Fibroblast of lung (primary cell): ENCODE results near the gene CHN2. TPM values are rescaled to one million over a fixed set of nuclear protein-coding genes. Genes with fewer than 3 reads are reported as not detected.
A peak's percentile ranks its signal among the peaks of the same experiment; 100 is the strongest.

Experiments
- DNase-seq, 2 donors: peaks; one replicate each; pipeline versions ENCODE4 v3.0.0 to v3.0.0-alpha.2; 2010; ENCODE audit warnings: low read depth in 2 of 2
- H2AFZ ChIP-seq: 2 replicates; pipeline ENCODE4 v1.5.1; 2012; ENCODE audit warnings: low read length, control low read depth, inconsistent platforms
- H3K27ac ChIP-seq: 2 replicates; pipeline ENCODE4 v1.5.1; 2011; ENCODE audit warnings: low read length, control low read depth; ENCODE audit not compliant: insufficient read depth
- H3K27me3 ChIP-seq: 2 replicates; pipeline ENCODE4 v1.5.1; 2011; ENCODE audit warnings: mild to moderate bottlenecking, low read length; ENCODE audit not compliant: control insufficient read depth, insufficient read depth
- H3K36me3 ChIP-seq: 2 replicates; pipeline ENCODE4 v1.5.1; 2011; ENCODE audit warnings: low read length; ENCODE audit not compliant: control insufficient read depth, insufficient read depth
- H3K4me1 ChIP-seq: 2 replicates; pipeline ENCODE4 v1.5.1; 2011; ENCODE audit warnings: low read length; ENCODE audit not compliant: control insufficient read depth, insufficient read depth; ENCODE audit errors: extremely low read depth
- H3K4me2 ChIP-seq: 2 replicates; pipeline ENCODE4 v1.5.1; 2011; ENCODE audit warnings: low read length, control low read depth; ENCODE audit not compliant: insufficient read depth; ENCODE audit errors: extremely low read depth
- H3K4me3 ChIP-seq, 4 experiments: fragments of 200-600 bp in 1 of 4; sonication (generic) in 1 of 4; replicated peaks in 1 of 4; 2 replicates each; pipeline ENCODE4 v1.5.1; 2011 to 2016; ENCODE audit warnings: low read length in 4 of 4, low read depth in 3 of 4, mild to moderate bottlenecking in 3 of 4, control low read depth in 2 of 4, inconsistent platforms in 1 of 4, mixed read lengths in 1 of 4; ENCODE audit not compliant: insufficient read depth in 1 of 4; ENCODE audit errors: control extremely low read depth in 1 of 4
- H3K79me2 ChIP-seq: 2 replicates; pipeline ENCODE4 v1.5.1; 2012; ENCODE audit warnings: mild to moderate bottlenecking, low read length, inconsistent platforms; ENCODE audit not compliant: control insufficient read depth, insufficient read depth
- H3K9ac ChIP-seq: 2 replicates; pipeline ENCODE4 v1.5.1; 2011; ENCODE audit warnings: mild to moderate bottlenecking, low read length, control low read depth; ENCODE audit not compliant: insufficient read depth
- H3K9me3 ChIP-seq: 2 replicates; pipeline ENCODE4 v1.5.1; 2012; ENCODE audit warnings: low read depth, low read length; ENCODE audit not compliant: control insufficient read depth, insufficient read depth
- H4K20me1 ChIP-seq: 2 replicates; pipeline ENCODE4 v1.5.1; 2011; ENCODE audit warnings: low read length; ENCODE audit not compliant: control insufficient read depth, insufficient read depth; ENCODE audit errors: extremely low read depth
- CTCF ChIP-seq, 2 donors: IDR thresholded peaks in 1 of 2; conservative IDR thresholded peaks in 1 of 2; 1 replicate in 1 of 2; 2 replicates in 1 of 2; pipeline ENCODE4 v1.5.1; 2011 to 2012; ENCODE audit warnings: low read length in 2 of 2, control low read depth in 1 of 2, inconsistent platforms in 1 of 2, low read depth in 1 of 2, mild to moderate bottlenecking in 1 of 2
- EZH2 ChIP-seq: IDR thresholded peaks from 2 replicates; pipeline ENCODE4 v1.5.1; 2012; ENCODE audit warnings: low read length, control low read depth, mild to moderate bottlenecking; ENCODE audit errors: missing control alignments
- polyA plus RNA-seq, 2 donors: library from polyadenylated mRNA; depleted of rRNA in 1 of 2; stranded (reverse) in 1 of 2; unstranded in 1 of 2; fragments of >200 nt; gene quantifications; 2 replicates each; pipeline ENCODE4 v1.2.1, GENCODE V29; 2011 to 2012; ENCODE audit warnings: missing spikeins in 1 of 2
- total RNA-seq: library from RNA; depleted of rRNA; stranded (reverse); fragments of >200 nt; gene quantifications from 2 replicates; pipeline ENCODE4 v1.2.1, GENCODE V29; 2014

The CHN2 gene
- total and polyA plus RNA-seq, 2 donors (not counting 1 experiment from before 2014, with no cell fraction given), result 0.33 to 0.53 TPM

GRCh38 chr7:29457565-29458011, 263.0 kb downstream of the CHN2 start:
- Histone ChIP-seq H3K79me2 (no peaks in the 10 kb centered on the region), H3K4me2 (no peak overlapping the region), H3K4me3 (no peak overlapping the region), H3K27ac (no peak overlapping the region), H3K27me3 (no peaks in the 10 kb centered on the region), H3K9ac (no peak overlapping the region), H3K4me1 (no peaks in the 10 kb centered on the region), H3K36me3 (no peaks in the 10 kb centered on the region), H4K20me1 (no peaks in the 10 kb centered on the region), H3K9me3 (no peaks in the 10 kb centered on the region), H2AFZ (no peak overlapping the region)
- DNase-seq, result peak; percentile 45 to 47
- TF ChIP-seq EZH2, result no peak

- Histone ChIP-seq H3K4me3 (no peak overlapping the region), H3K9ac (no peak overlapping the region), H2AFZ (no peak overlapping the region), H3K36me3 (no peaks in the 10 kb centered on the region), H3K27ac (no peak overlapping the region), H3K9me3 (no peaks in the 10 kb centered on the region), H3K4me2 (no peak overlapping the region), H3K79me2 (no peaks in the 10 kb centered on the region), H3K27me3 (no peaks in the 10 kb centered on the region), H4K20me1 (no peaks in the 10 kb centered on the region), H3K4me1 (no peaks in the 10 kb centered on the region)
- TF ChIP-seq EZH2 (no peak), CTCF (conservative IDR thresholded peaks at IDR 0.05 in 1 of 2, IDR thresholded peaks at IDR 0.05 in 1 of 2; ENCODE audit: low read depth in 1 of 2, low read length in 2 of 2) (no peak)
- no peak for DNase-seq
These were observed 264.4 kb downstream of the CHN2 start for GRCh38 chr7:29458933-29459332.

- Histone ChIP-seq H3K27me3 (no peaks in the 10 kb centered on the region), H3K9me3 (no peaks in the 10 kb centered on the region), H3K4me2 (no peak overlapping the region), H3K4me3 (no peak overlapping the region), H3K36me3 (no peaks in the 10 kb centered on the region), H3K9ac (no peak overlapping the region), H3K27ac (no peak overlapping the region), H3K4me1 (no peaks in the 10 kb centered on the region), H4K20me1 (no peaks in the 10 kb centered on the region), H2AFZ (no peak overlapping the region), H3K79me2 (no peaks in the 10 kb centered on the region)
- TF ChIP-seq CTCF (conservative IDR thresholded peaks at IDR 0.05 in 1 of 2, IDR thresholded peaks at IDR 0.05 in 1 of 2; ENCODE audit: low read depth in 1 of 2, low read length in 2 of 2), result no peak
- TF ChIP-seq EZH2, result no peak
- DNase-seq, result no peak
These were observed 265.0 kb downstream of the CHN2 start for GRCh38 chr7:29459589-29459988.
